Fibroblast of the aortic adventitia (primary cell): ENCODE results near the gene BTD. TPM values are rescaled to one million over a fixed set of nuclear protein-coding genes. Genes with fewer than 3 reads are reported as not detected.

Experiments used
- DNase-seq: peaks from one replicate; pipeline ENCODE4 v3.0.0-alpha.2; 2010; ENCODE audit warnings: low read depth
- H3K4me3 ChIP-seq: 2 replicates; pipeline ENCODE4 v1.5.1; 2011; ENCODE audit warnings: low read depth, mild to moderate bottlenecking, control low read depth, low read length, moderate library complexity
- CTCF ChIP-seq: IDR thresholded peaks from 2 replicates; pipeline ENCODE4 v1.5.1; 2011; ENCODE audit warnings: mild to moderate bottlenecking, low read length, control low read depth, inconsistent platforms; ENCODE audit not compliant: insufficient read depth
- total RNA-seq: library from RNA; depleted of rRNA; stranded (reverse); fragments of >200 nt; gene quantifications from 2 replicates; pipeline ENCODE4 v1.2.3, GENCODE V29; 2012; ENCODE audit warnings: low replicate concordance

BTD gene
- total RNA-seq, 1 donor, result 19.7 TPM

DNA sequence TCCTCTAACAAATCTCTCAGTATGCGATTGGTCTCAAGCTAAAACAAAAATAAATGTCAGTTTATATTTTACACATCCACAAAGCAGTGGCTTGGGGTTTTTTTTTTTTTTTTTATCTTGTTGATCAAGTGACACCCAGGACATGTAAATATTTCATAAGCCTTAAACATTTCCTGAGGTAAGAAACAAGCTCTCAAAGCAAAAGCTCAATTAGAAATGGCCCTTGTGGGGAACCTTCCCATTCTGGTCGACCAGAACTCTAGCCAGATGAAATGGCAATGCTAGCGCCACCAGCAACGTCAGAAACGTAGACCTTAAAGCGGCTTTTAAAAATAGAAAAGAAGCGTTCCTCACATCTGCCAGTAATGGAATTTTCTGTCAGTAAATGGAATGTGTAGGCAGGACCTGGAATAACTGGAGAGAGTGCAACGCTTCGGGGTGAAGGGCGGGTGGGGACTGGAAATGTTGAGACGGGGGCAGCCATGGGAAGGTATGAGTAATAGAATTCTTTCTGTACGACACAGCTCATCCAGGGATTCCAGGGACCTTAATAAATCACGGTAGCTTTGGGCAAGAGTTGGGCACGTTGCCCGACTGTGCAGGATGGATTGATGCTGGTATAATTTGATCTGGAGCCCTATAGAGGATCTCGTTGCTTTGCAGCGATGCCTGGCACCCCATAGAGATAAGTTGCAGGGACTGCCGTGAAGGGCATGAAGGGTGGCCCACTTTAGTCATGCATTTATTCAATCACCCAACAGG lies 44.4 kb downstream of the BTD start:
- TF ChIP-seq CTCF, result no peak
- peak; percentile 92 for DNase-seq
- no peak overlapping the region for H3K4me3 ChIP-seq

GRCh38 chr3:15646851-15647511 lies 45.4 kb downstream of the BTD start:
- peak overlapping the region; percentile 3 for H3K4me3 ChIP-seq
- no peak for TF ChIP-seq CTCF
- DNase-seq, result peak; percentile 100

GRCh38 chr3:15647611-15648167 lies 46.1 kb downstream of the BTD start:
- DNase-seq, result peak; percentile 97
- peak overlapping the region; percentile 29 for H3K4me3 ChIP-seq
- TF ChIP-seq CTCF, result no peak

DNA sequence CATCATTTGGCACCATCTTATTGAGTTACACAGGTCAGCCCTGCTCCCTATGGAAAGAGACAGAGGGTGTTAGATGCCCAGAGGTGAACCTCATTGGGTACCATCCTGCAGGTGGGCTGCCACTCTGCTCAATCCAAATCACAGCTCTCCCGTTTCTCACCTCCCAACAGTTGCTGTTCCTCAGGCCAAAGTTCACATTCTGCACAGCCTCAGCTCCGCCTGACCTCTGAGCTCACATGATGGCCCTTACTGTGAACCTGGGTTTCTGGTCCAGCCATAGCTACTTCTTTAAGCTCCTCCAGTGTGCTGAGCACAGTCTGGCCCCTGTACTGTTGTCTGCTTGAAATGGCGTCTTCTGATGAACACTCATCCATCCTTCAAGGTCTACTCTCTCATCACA lies 47.8 kb downstream of the BTD start:
- H3K4me3 ChIP-seq, result no peak overlapping the region
- no peak for TF ChIP-seq CTCF
- no peak for DNase-seq

DNA sequence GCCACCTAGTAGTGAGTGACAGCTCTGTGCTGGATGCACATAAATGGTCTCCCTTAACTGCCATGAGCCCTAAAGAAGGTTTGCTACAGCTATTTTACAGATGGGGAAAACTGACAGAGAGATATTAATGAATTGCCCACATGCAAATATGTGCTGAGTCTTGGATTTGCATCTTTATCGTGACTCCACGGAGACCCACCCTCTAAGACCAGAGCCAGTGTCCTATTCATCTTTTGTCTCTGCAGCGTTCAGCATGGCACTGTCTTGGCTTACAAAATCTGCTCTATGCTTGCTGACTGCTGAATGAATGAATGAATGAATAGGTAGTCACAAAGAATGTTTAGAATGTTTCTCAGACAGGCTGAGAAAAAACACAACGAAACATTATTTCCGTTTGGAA lies 48.3 kb downstream of the BTD start:
- DNase-seq, result no peak
- H3K4me3 ChIP-seq, result no peak overlapping the region
- no peak for TF ChIP-seq CTCF

- no peak for DNase-seq
- H3K4me3 ChIP-seq, result no peak overlapping the region
- no peak for TF ChIP-seq CTCF
These were observed 49.9 kb downstream of the BTD start for GRCh38 chr3:15651396-15651795.
